Fibroblast of villous mesenchyme (primary cell): ENCODE measurements around the gene ABCA2. TPM values are rescaled to one million over a fixed set of nuclear protein-coding genes. Genes with fewer than 3 reads are reported as not detected.

ENCODE experiments used
- DNase-seq: peaks from one replicate; pipeline ENCODE4 v3.0.0-alpha.2; 2010; ENCODE audit warnings: low read depth
- H3K4me3 ChIP-seq: 2 replicates; pipeline ENCODE4 v1.5.1; 2011; ENCODE audit warnings: low read depth, mild to moderate bottlenecking, low read length
- CTCF ChIP-seq: IDR thresholded peaks from 2 replicates; pipeline ENCODE4 v1.5.1; 2012; ENCODE audit warnings: low read depth, mild to moderate bottlenecking, low read length; ENCODE audit not compliant: insufficient read depth
- total RNA-seq: library from RNA; depleted of rRNA; stranded (reverse); fragments of >200 nt; gene quantifications from 2 replicates; pipeline ENCODE4 v1.2.3, GENCODE V29; 2012

The ABCA2 gene
- total RNA-seq, 1 donor: 14.7 TPM

GRCh38 chr9:136957901-136958300 is 70.1 kb downstream of the ABCA2 start:
- DNase-seq: no peak
- TF ChIP-seq CTCF: no peak

GRCh38 chr9:136957461-136957860 is 70.6 kb downstream of the ABCA2 start:
- no peak for TF ChIP-seq CTCF
- DNase-seq: no peak
- no peak overlapping the region for H3K4me3 ChIP-seq

More at GRCh38 chr9:136957901-136958300, 70.1 kb downstream of the ABCA2 start:
- H3K4me3 ChIP-seq: no peak overlapping the region

Other genes with a start within 250 kb of the ABCA2 start
- gene TMEM141, start 236.9 kb downstream of the ABCA2 start, total RNA-seq: 33.5 and 39.7 TPM in 2 replicates
- 0.32 and 0.43 TPM in 2 replicates for gene CCDC183, start 231.9 kb downstream of the ABCA2 start, total RNA-seq
- gene RABL6, start 220.3 kb downstream of the ABCA2 start, total RNA-seq: 69.6 and 72.1 TPM in 2 replicates
- gene AJM1, start 185.8 kb downstream of the ABCA2 start, total RNA-seq: 0.86 and 1.3 TPM in 2 replicates
- gene PHPT1, start 178.8 kb downstream of the ABCA2 start, total RNA-seq: 75.4 and 105 TPM in 2 replicates
- 1.6 and 3.0 TPM in 2 replicates for gene MAMDC4, start 175.9 kb downstream of the ABCA2 start, total RNA-seq
- 146 and 163 TPM in 2 replicates for gene EDF1, start 161.9 kb downstream of the ABCA2 start, total RNA-seq
- 11.0 and 16.8 TPM in 2 replicates for gene TRAF2, start 141.7 kb downstream of the ABCA2 start, total RNA-seq
- 104 and 115 TPM in 2 replicates for gene FBXW5, start 83.5 kb downstream of the ABCA2 start, total RNA-seq
- 0.86 TPM in 1 of 2 replicates, not detected in the other for gene C8G, start 83.0 kb downstream of the ABCA2 start, total RNA-seq
- gene LCN12, start 76.0 kb downstream of the ABCA2 start, total RNA-seq: 0.86 TPM in 1 of 2 replicates, not detected in the other
- 10.8 and 21.9 TPM in 2 replicates for gene PTGDS, start 50.7 kb downstream of the ABCA2 start, total RNA-seq
- 3.2 and 3.5 TPM in 2 replicates for gene LCNL1, start 45.2 kb downstream of the ABCA2 start, total RNA-seq
- gene PAXX, start 35.8 kb downstream of the ABCA2 start, total RNA-seq: 9.9 and 18.0 TPM in 2 replicates
- 19.0 and 43.2 TPM in 2 replicates for gene CLIC3, start 31.7 kb downstream of the ABCA2 start, total RNA-seq
- not detected in 2 replicates for gene FUT7, start 3.9 kb upstream of the ABCA2 start, total RNA-seq
- 6.4 and 13.0 TPM in 2 replicates for gene NPDC1, start 17.9 kb upstream of the ABCA2 start, total RNA-seq
- not detected in 2 replicates for gene ENTPD2, start 25.8 kb upstream of the ABCA2 start, total RNA-seq
- 5.2 TPM in 2 replicates for gene SAPCD2, start 42.3 kb upstream of the ABCA2 start, total RNA-seq
- gene UAP1L1, start 49.3 kb upstream of the ABCA2 start, total RNA-seq: 16.0 and 31.2 TPM in 2 replicates
- gene MAN1B1, start 58.7 kb upstream of the ABCA2 start, total RNA-seq: 65.6 and 65.7 TPM in 2 replicates
- gene DPP7, start 86.5 kb upstream of the ABCA2 start, total RNA-seq: 41.5 and 44.8 TPM in 2 replicates
- gene GRIN1, start 110.9 kb upstream of the ABCA2 start, total RNA-seq: under 0.01 TPM in 1 of 2 replicates, not detected in the other
- gene LRRC26, start 141.8 kb upstream of the ABCA2 start, total RNA-seq: not detected in 2 replicates
- gene TMEM210, start 143.8 kb upstream of the ABCA2 start, total RNA-seq: not detected in 2 replicates
- gene ANAPC2, start 160.3 kb upstream of the ABCA2 start, total RNA-seq: 22.9 and 24.8 TPM in 2 replicates
- 58.7 and 81.5 TPM in 2 replicates for gene SSNA1, start 160.4 kb upstream of the ABCA2 start, total RNA-seq
- gene TPRN, start 172.5 kb upstream of the ABCA2 start, total RNA-seq: 6.9 and 8.1 TPM in 2 replicates
- gene TMEM203, start 177.4 kb upstream of the ABCA2 start, total RNA-seq: 33.2 and 40.2 TPM in 2 replicates
- gene NDOR1, start 177.5 kb upstream of the ABCA2 start, total RNA-seq: 7.8 and 11.0 TPM in 2 replicates
- gene RNF208, start 194.0 kb upstream of the ABCA2 start, total RNA-seq: under 0.01 TPM in 1 of 2 replicates, not detected in the other
- under 0.01 and 0.64 TPM in 2 replicates for gene CYSRT1, start 196.9 kb upstream of the ABCA2 start, total RNA-seq
- not detected in 2 replicates for gene RNF224, start 199.3 kb upstream of the ABCA2 start, total RNA-seq
- under 0.01 TPM in 1 of 2 replicates, not detected in the other for gene SLC34A3, start 202.7 kb upstream of the ABCA2 start, total RNA-seq
- 151 and 218 TPM in 2 replicates for gene TUBB4B, start 213.1 kb upstream of the ABCA2 start, total RNA-seq
- gene STPG3, start 223.0 kb upstream of the ABCA2 start, total RNA-seq: not detected in 2 replicates
- gene NELFB, start 227.1 kb upstream of the ABCA2 start, total RNA-seq: 47.1 and 48.6 TPM in 2 replicates
- 39.3 and 42.3 TPM in 2 replicates for gene TOR4A, start 249.5 kb upstream of the ABCA2 start, total RNA-seq